RWPE2 (cell line): ENCODE measurements around the gene SERPIND1.

Experiments used
- ATAC-seq: fragments of 200-7000 bp; cut with Tn5 transposase; 3 replicates; pipeline ENCODE4 v1.9.1; 2021; ENCODE audit warnings: low read depth
- DNase-seq: peaks from one replicate; pipeline ENCODE4 v3.0.0-alpha.2; 2020; ENCODE audit warnings: low spot score
- H3K27ac ChIP-seq: fragments of 450-650 bp; 2 replicates; pipeline ENCODE4 v1.5.1; 2017; ENCODE audit warnings: mild to moderate bottlenecking; ENCODE audit not compliant: poor library complexity, severe bottlenecking
- H3K27me3 ChIP-seq: fragments of 250-450 bp; sonication (Bioruptor Pico); 2 replicates; pipeline ENCODE4 v1.5.1; 2021; ENCODE audit warnings: mild to moderate bottlenecking, moderate library complexity; ENCODE audit not compliant: insufficient read depth, poor library complexity, severe bottlenecking
- H3K36me3 ChIP-seq: fragments of 250-450 bp; sonication (Bioruptor Pico); 2 replicates; pipeline ENCODE4 v1.5.1; 2020; ENCODE audit warnings: low read depth, mild to moderate bottlenecking, moderate library complexity
- H3K4me1 ChIP-seq: fragments of 250-450 bp; sonication (Bioruptor Pico); 2 replicates; pipeline ENCODE4 v1.5.1; 2021; ENCODE audit warnings: mild to moderate bottlenecking, moderate library complexity; ENCODE audit not compliant: insufficient read depth, poor library complexity, severe bottlenecking
- H3K4me3 ChIP-seq: fragments of 250-450 bp; sonication (Bioruptor Pico); 2 replicates; pipeline ENCODE4 v1.5.1; 2021; ENCODE audit warnings: mild to moderate bottlenecking, moderate library complexity; ENCODE audit not compliant: severe bottlenecking
- H3K9me3 ChIP-seq: fragments of 250-450 bp; sonication (Bioruptor Pico); 2 replicates; pipeline ENCODE4 v1.5.1; 2021; ENCODE audit warnings: mild to moderate bottlenecking, moderate library complexity; ENCODE audit not compliant: severe bottlenecking
- CTCF ChIP-seq: fragments of 450-650 bp; IDR thresholded peaks from one replicate; pipeline ENCODE4 v1.5.1; 2017; ENCODE audit warnings: mild to moderate bottlenecking, moderate library complexity; ENCODE audit not compliant: poor library complexity, severe bottlenecking

The SERPIND1 gene

GRCh38 chr22:20793748-20794649, 20.1 kb downstream of the SERPIND1 start:
- Histone ChIP-seq H3K27ac (no peak overlapping the region), H3K4me1 (no peaks in the 10 kb centered on the region), H3K9me3 (no peaks in the 10 kb centered on the region), H3K36me3 (peaks cover 28% of the 10 kb centered on the region), H3K27me3 (no peaks in the 10 kb centered on the region), H3K4me3 (no peak overlapping the region)
- no peak for TF ChIP-seq CTCF
- ATAC-seq: no peak
- no peak for DNase-seq

GRCh38 chr22:20794650-20795413, 20.9 kb downstream of the SERPIND1 start:
- Histone ChIP-seq H3K9me3 (no peaks in the 10 kb centered on the region), H3K36me3 (peaks cover 27% of the 10 kb centered on the region), H3K4me3 (no peak overlapping the region), H3K4me1 (no peaks in the 10 kb centered on the region), H3K27me3 (no peaks in the 10 kb centered on the region), H3K27ac (no peak overlapping the region)
- TF ChIP-seq CTCF: no peak
- no peak for DNase-seq
- ATAC-seq: no peak

GRCh38 chr22:20796731-20797130, 22.8 kb downstream of the SERPIND1 start:
- no peak for TF ChIP-seq CTCF
- Histone ChIP-seq H3K4me1 (no peaks in the 10 kb centered on the region), H3K36me3 (peaks cover 39% of the 10 kb centered on the region), H3K27ac (no peak overlapping the region), H3K4me3 (no peak overlapping the region), H3K9me3 (no peaks in the 10 kb centered on the region), H3K27me3 (no peaks in the 10 kb centered on the region)
- ATAC-seq: no peak
- DNase-seq: no peak

- Histone ChIP-seq H3K27ac (no peak overlapping the region), H3K27me3 (no peaks in the 10 kb centered on the region), H3K36me3 (peaks cover 44% of the 10 kb centered on the region), H3K4me1 (no peaks in the 10 kb centered on the region), H3K4me3 (no peak overlapping the region), H3K9me3 (peaks cover 4% of the 10 kb centered on the region)
- no peak for ATAC-seq
- no peak for DNase-seq
- no peak for TF ChIP-seq CTCF
Observed at GRCh38 chr22:20798218-20798617, 24.3 kb downstream of the SERPIND1 start.
